ENCODE results near the gene EIF1AX. TPM values are rescaled to one million over a fixed set of nuclear protein-coding genes. Genes with fewer than 3 reads are reported as not detected.
"Not testable (repeated sequence)": the region's sequence is repeated elsewhere in the genome, so short reads cannot be mapped to it uniquely, and the experiment has no call there.

EIF1AX gene
- total RNA-seq, 1 donor from 2014 or later: 80.2 TPM

- DNase-seq (ENCODE audit: low spot score): not testable (repeated sequence)
Measured at GRCh38 chrX:20127440-20127839, 14.2 kb downstream of the EIF1AX start.

GRCh38 chrX:20126833-20127232 is 14.8 kb downstream of the EIF1AX start:
- DNase-seq (ENCODE audit: low spot score): not testable (repeated sequence)

- no peak for DNase-seq (ENCODE audit: low spot score)
Measured at GRCh38 chrX:20124964-20125363, 16.7 kb downstream of the EIF1AX start.

GRCh38 chrX:20118065-20118824 is 23.4 kb downstream of the EIF1AX start:
- no peak for DNase-seq (ENCODE audit: low spot score)

GRCh38 chrX:20116577-20117240 is 24.9 kb downstream of the EIF1AX start, which contains the start of gene MAP7D2:
TSS of gene MAP7D2 (minus strand) at chrX:20116907. CDS start at chrX:20116879, 28 bp downstream.
- no peak for DNase-seq (ENCODE audit: low spot score)

GRCh38 chrX:20116087-20116576 is 25.5 kb downstream of the EIF1AX start:
- DNase-seq (ENCODE audit: low spot score): no peak

GRCh38 chrX:20112022-20112774 is 29.4 kb downstream of the EIF1AX start:
- no peak for DNase-seq (ENCODE audit: low spot score)

GRCh38 chrX:20111271-20111670 is 30.4 kb downstream of the EIF1AX start:
- DNase-seq (ENCODE audit: low spot score): no peak

- DNase-seq (ENCODE audit: low spot score): no peak
Measured at GRCh38 chrX:20101934-20102581, 39.6 kb downstream of the EIF1AX start.

- no peak for DNase-seq (ENCODE audit: low spot score)
Measured at GRCh38 chrX:20091499-20091898, 50.1 kb downstream of the EIF1AX start.

GRCh38 chrX:20089845-20090244 is 51.8 kb downstream of the EIF1AX start:
- DNase-seq (ENCODE audit: low spot score): no peak

GRCh38 chrX:20080277-20080676 is 61.4 kb downstream of the EIF1AX start:
- DNase-seq (ENCODE audit: low spot score): no peak

Other genes with a start within 250 kb of the EIF1AX start
- gene BCLAF3, start 150.8 kb downstream of the EIF1AX start, total RNA-seq: 13.8 TPM
- gene MAP7D2, start 24.9 kb downstream of the EIF1AX start, total RNA-seq: 5.2 TPM
- 51.9 TPM for gene RPS6KA3, start 125.1 kb upstream of the EIF1AX start, total RNA-seq